Upper lobe of left lung (tissue), 6 donors: ENCODE results near the gene SETD4. TPM values are rescaled to one million over a fixed set of nuclear protein-coding genes. Genes with fewer than 3 reads are reported as not detected.

Experiments
- ATAC-seq, 2 donors: fragments of 200-7000 bp; cut with Tn5 transposase; one replicate each; pipeline ENCODE4 v1.9.1; 2022; ENCODE audit warnings: mild to moderate bottlenecking in 2 of 2, moderate library complexity in 2 of 2; ENCODE audit not compliant: low FRiP score in 2 of 2
- DNase-seq, 2 donors: peaks; one replicate each; pipeline ENCODE4 v3.0.0-alpha.2; 2019 to 2020
- H3K27ac ChIP-seq, 4 donors: fragments of 200-600 bp; sonication (generic); one replicate each; pipeline ENCODE4 v1.5.1; 2016 to 2019
- H3K27me3 ChIP-seq, 4 donors: fragments of 200-600 bp; sonication (generic); one replicate each; pipeline ENCODE4 v1.5.1; 2017 to 2019
- H3K36me3 ChIP-seq, 4 donors: fragments of 200-600 bp; sonication (generic); one replicate each; pipeline ENCODE4 v1.5.1; 2016 to 2019
- H3K4me1 ChIP-seq, 4 donors: fragments of 200-600 bp; sonication (generic); one replicate each; pipeline ENCODE4 v1.5.1; 2018 to 2019
- H3K4me3 ChIP-seq, 4 donors: fragments of 200-600 bp; sonication (generic); one replicate each; pipeline ENCODE4 v1.5.1; 2017 to 2019; ENCODE audit warnings: mild to moderate bottlenecking in 2 of 4, moderate library complexity in 1 of 4
- H3K9me3 ChIP-seq, 4 donors: fragments of 200-600 bp; sonication (generic); one replicate each; pipeline ENCODE4 v1.5.1; 2018 to 2019
- EP300 ChIP-seq, 4 donors: sonication (generic); formaldehyde crosslinking; IDR thresholded peaks; one replicate each; pipeline ENCODE4 v1.5.1; 2017; ENCODE audit warnings: antibody characterized with exemption in 4 of 4, control low read depth in 2 of 4
- POLR2A ChIP-seq, 4 donors: fragments of 450-650 bp; IDR thresholded peaks; one replicate each; pipeline ENCODE4 v1.5.1; 2016 to 2017; ENCODE audit warnings: antibody characterized with exemption in 4 of 4, mild to moderate bottlenecking in 2 of 4
- POLR2AphosphoS5 ChIP-seq, 2 donors: sonication (generic); formaldehyde crosslinking; IDR thresholded peaks; one replicate each; pipeline ENCODE4 v1.5.1; 2017; ENCODE audit warnings: antibody characterized with exemption in 2 of 2
- WGBS, 2 donors: methylation state at CpG; one replicate each; pipeline ENCODE4 v1.1.5; 2017 to 2018; 5-methylcytosine and 5-hydroxymethylcytosine counted together
- total RNA-seq, 6 donors: library from RNA; depleted of rRNA in 4 of 6; stranded (reverse); fragments of >200 nt in 4 of 6; gene quantifications; one replicate each; pipeline versions ENCODE4 v1.1.0 to v1.2.1, GENCODE V29; 2016 to 2021
- TF ChIP-seq, protein P1 (sequence below), 6 experiments: fragments of 450-650 bp in 4 of 6; fragments of 200-600 bp in 2 of 6; sonication (generic) in 2 of 6; IDR thresholded peaks; one replicate each; pipeline ENCODE4 v1.5.1; 2016 to 2019; ENCODE audit warnings: antibody characterized with exemption in 6 of 6
- donor health status: DM: no; HTN: no; CAD: no; lungs with moderate emphysema.
- donor health status: DM: no; HTN: yes; CAD: no; lungs with severe emphysema.

The SETD4 gene, protein sequence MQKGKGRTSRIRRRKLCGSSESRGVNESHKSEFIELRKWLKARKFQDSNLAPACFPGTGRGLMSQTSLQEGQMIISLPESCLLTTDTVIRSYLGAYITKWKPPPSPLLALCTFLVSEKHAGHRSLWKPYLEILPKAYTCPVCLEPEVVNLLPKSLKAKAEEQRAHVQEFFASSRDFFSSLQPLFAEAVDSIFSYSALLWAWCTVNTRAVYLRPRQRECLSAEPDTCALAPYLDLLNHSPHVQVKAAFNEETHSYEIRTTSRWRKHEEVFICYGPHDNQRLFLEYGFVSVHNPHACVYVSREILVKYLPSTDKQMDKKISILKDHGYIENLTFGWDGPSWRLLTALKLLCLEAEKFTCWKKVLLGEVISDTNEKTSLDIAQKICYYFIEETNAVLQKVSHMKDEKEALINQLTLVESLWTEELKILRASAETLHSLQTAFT
- 10 to 100 TPM; 16.0 to 55.5 (median 25.1) TPM for total RNA-seq

DNA sequence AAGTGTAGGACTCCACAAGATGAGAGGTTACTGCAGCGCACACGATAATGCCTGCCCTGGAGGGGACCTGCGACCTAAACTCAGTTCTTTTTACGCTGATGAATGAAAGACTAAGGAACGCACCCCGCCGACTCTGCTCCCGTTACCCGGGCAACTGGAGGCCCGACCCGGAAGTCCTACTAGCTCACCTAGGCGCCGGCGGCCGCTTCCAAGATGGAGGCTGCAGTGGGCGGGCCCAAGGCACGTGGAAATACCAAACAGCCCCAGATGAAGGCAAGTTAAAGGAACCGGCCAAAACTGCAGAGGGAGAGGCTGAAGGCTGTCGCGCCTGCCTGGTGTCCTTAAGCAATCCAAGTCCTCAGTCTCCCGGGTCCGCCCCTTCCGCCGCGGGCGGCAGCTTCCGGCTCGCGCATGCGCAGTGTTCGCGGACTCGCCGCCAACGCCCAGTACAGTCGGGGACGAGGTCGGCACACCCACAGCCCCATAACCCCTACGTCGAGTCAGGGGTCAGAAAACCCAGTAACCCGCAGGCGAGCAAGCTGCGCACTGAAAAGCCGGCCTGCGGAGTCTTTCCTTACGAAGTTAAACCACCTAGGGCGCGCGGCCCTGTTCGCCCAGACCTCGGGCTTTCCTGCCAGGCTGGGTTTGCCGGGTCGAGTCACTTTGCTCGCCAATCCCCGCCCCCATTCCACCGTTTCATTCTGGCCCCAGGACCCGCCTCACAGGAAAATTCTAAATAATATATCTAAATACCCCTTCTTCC lies at the start of gene SETD4:
Gene SETD4 (minus strand): TSS at position 368 of the 763 bp plus-strand sequence. CDS start 1,638 bp downstream, outside the sequence.
- DNase-seq: peak; percentile 91 to 99
- Histone ChIP-seq H3K9me3 (no peaks in the 10 kb centered on the region), H3K4me1 (peaks cover 13 to 17% (median 14%) of the 10 kb centered on the region in 4 donors), H3K27me3 (no peaks in the 10 kb centered on the region), H3K36me3 (peaks cover 15 to 26% (median 19%) of the 10 kb centered on the region in 4 donors), H3K27ac (peak within 1 kb of the TSS; percentile 88 to 92 (median 90)), H3K4me3 (peak within 1 kb of the TSS; percentile 68 to 89 (median 80))
- ATAC-seq: peak; percentile 96 to 98
- TF ChIP-seq, protein P1, sequence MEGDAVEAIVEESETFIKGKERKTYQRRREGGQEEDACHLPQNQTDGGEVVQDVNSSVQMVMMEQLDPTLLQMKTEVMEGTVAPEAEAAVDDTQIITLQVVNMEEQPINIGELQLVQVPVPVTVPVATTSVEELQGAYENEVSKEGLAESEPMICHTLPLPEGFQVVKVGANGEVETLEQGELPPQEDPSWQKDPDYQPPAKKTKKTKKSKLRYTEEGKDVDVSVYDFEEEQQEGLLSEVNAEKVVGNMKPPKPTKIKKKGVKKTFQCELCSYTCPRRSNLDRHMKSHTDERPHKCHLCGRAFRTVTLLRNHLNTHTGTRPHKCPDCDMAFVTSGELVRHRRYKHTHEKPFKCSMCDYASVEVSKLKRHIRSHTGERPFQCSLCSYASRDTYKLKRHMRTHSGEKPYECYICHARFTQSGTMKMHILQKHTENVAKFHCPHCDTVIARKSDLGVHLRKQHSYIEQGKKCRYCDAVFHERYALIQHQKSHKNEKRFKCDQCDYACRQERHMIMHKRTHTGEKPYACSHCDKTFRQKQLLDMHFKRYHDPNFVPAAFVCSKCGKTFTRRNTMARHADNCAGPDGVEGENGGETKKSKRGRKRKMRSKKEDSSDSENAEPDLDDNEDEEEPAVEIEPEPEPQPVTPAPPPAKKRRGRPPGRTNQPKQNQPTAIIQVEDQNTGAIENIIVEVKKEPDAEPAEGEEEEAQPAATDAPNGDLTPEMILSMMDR (IDR thresholded peaks at IDR 0.05): no peak
- TF ChIP-seq POLR2AphosphoS5 (IDR thresholded peaks at IDR 0.05) (peak; percentile 82 to 87), POLR2A (IDR thresholded peaks at IDR 0.05) (peak in 3 of 4 donors; percentile 69 to 97 (median 72)), EP300 (IDR thresholded peaks at IDR 0.05) (no peak)
- 0% methylated on average over 22 to 46 of the region's 57 CpGs for WGBS, 2 donors

DNA sequence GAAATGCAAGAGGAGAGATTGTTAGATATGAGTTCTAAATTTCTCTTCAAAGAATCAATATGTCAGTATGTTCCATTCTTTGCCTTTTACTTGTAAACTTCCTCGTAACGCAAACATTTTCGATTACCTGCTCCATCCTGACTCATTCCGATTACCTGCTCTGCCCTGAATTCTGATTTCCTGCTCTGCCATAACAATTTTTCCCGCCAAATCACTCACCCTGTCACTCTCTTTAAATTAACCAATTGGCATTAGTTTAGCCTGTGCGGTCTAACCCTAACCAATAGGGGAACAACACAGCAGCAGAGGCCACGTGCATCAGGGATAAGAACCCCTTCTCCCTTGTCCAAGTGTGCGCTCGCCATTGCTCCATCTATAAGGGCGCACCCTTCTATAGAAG lies 49.5 kb upstream of the SETD4 start:
- TF ChIP-seq POLR2AphosphoS5 (IDR thresholded peaks at IDR 0.05) (no peak), POLR2A (IDR thresholded peaks at IDR 0.05) (no peak), EP300 (IDR thresholded peaks at IDR 0.05) (no peak)
- TF ChIP-seq, protein P1 (IDR thresholded peaks at IDR 0.05): no peak
- Histone ChIP-seq H3K27me3 (no peaks in the 10 kb centered on the region), H3K4me1 (peaks cover 0 to 20% (median 11%) of the 10 kb centered on the region in 4 donors), H3K4me3 (no peak overlapping the region), H3K27ac (no peak overlapping the region), H3K9me3 (no peaks in the 10 kb centered on the region), H3K36me3 (no peaks in the 10 kb centered on the region)
- ATAC-seq (no peak), DNase-seq (no peak)
- 91 to 93% methylated on average over 10 of the region's 10 CpGs for WGBS, 2 donors

DNA sequence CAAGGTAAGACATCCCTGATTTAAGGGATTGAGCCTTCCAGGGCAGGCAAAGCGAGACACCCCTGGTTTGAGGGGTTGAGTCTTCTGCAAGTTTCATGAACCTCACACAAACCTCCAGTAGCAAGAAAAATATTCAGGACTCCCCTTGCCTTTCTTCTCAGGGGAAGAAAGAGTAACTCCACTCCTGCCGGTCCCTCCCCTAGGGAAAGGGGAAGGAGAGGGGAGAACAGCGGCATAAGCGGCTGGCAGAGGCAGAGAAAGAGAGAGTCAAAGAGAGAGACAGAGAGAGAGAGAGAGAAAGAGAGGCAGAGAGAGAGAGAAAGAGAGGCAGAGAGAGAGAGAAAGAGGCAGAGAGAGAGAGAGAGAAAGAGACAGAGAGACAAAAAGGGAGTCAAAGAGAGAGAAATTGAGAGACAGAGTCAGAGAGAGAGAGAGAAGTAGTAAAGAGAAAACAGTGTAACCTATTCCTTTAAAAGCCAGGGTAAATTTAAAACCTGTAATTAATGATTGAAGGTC lies 45.1 kb upstream of the SETD4 start:
- TF ChIP-seq EP300 (IDR thresholded peaks at IDR 0.05): no peak
- TF ChIP-seq, protein P1 (IDR thresholded peaks at IDR 0.05): no peak
- no peak for TF ChIP-seq POLR2AphosphoS5 (IDR thresholded peaks at IDR 0.05)
- no peak for TF ChIP-seq POLR2A (IDR thresholded peaks at IDR 0.05)
- WGBS, 2 donors: 55 to 64% methylated on average over 4 of the region's 4 CpGs
- DNase-seq: no peak

DNA sequence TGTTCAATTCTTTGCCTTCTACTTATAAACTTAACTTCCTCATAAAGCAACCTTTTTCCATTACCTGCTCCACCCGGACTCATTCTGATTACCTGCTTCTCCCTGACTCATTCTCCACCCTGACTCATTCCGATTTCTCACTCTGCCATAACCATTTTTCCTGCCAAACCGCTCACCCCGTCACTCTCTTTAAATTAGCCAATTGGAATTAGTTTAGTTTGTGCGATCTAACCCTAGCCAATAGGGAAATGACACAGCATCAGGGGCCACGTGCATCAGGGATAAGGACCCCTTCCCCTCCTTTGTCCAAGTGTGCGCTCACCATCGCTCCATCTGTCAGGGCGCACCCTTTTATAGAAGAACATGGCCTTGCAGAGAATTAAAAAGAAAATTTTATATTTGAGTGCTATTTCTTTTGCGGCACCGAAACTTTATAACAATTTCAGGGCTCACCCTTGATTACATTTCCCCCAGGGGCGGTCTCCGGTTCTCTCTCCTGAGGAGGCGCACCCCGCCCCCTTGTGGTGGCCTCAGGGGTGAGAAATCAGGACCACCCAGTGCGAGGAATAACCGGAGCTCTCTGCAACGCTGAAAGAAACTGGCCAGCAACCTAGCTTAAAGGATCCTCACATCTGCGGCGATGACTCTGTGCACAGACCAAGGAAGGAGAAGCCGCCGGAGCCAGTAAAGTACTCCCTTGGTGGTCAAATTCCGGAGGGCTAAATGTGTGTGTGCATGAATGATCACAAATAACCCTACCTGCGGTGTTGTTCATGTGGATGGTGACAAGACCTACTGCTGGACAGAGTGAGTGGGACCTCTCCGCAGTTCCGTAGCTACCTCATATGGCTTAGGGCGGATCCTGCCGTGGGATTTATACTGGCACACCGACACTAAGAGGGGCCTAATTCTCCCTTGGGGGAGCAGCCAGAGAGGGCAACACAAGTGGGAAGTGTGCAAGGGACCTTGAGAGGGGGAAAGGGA lies 44.3 kb upstream of the SETD4 start:
- no peaks in the 10 kb centered on the region for H3K9me3 ChIP-seq
- TF ChIP-seq, protein P1 (IDR thresholded peaks at IDR 0.05): peak in 5 of 6 experiments; percentile 25 to 42 (median 27)
- no peak for TF ChIP-seq EP300 (IDR thresholded peaks at IDR 0.05)
- no peaks in the 10 kb centered on the region for H3K36me3 ChIP-seq
- WGBS, 2 donors: 41 to 44% methylated on average over 26 to 29 of the region's 29 CpGs
- H3K27me3 ChIP-seq: no peaks in the 10 kb centered on the region
- no peak overlapping the region for H3K27ac ChIP-seq
- peak overlapping the region in 2 of 4 donors; percentile 3 to 27 for H3K4me3 ChIP-seq
- DNase-seq: no peak
- ATAC-seq: peak in 1 of 2 donors; percentile 58
- peaks cover 0 to 8% (median 0%) of the 10 kb centered on the region in 4 donors for H3K4me1 ChIP-seq

More for the DNA sequence above, 45.1 kb upstream of the SETD4 start:
- H3K27me3 ChIP-seq: no peaks in the 10 kb centered on the region
- no peak overlapping the region for H3K27ac ChIP-seq
- peaks cover 0 to 8% (median 0%) of the 10 kb centered on the region in 4 donors for H3K4me1 ChIP-seq
- H3K4me3 ChIP-seq: peak overlapping the region in 1 of 4 donors; percentile 27
- no peaks in the 10 kb centered on the region for H3K9me3 ChIP-seq
- H3K36me3 ChIP-seq: no peaks in the 10 kb centered on the region
- ATAC-seq: no peak
